ENCODE data around the gene CHI3L1.

DNA sequence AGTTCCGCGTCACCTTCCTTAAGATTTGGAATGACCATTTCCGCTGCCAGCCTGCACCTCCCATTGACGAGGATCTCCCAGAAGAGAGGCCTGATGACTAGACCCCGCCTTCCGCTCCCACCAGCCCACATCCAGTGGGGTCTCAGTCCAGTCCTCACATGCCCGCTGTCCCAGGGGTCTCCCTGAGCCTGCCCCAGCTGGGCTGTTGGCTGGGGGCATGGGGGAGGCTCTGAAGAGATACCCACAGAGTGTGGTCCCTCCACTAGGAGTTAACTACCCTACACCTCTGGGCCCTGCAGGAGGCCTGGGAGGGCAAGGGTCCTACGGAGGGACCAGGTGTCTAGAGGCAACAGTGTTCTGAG lies 20.7 kb downstream of the CHI3L1 start:
- TF ChIP-seq POLR2A (IDR thresholded peaks at IDR 0.05), result no peak
- TF ChIP-seq POLR2AphosphoS5 (IDR thresholded peaks at IDR 0.05), result no peak
- TF ChIP-seq, protein P1, sequence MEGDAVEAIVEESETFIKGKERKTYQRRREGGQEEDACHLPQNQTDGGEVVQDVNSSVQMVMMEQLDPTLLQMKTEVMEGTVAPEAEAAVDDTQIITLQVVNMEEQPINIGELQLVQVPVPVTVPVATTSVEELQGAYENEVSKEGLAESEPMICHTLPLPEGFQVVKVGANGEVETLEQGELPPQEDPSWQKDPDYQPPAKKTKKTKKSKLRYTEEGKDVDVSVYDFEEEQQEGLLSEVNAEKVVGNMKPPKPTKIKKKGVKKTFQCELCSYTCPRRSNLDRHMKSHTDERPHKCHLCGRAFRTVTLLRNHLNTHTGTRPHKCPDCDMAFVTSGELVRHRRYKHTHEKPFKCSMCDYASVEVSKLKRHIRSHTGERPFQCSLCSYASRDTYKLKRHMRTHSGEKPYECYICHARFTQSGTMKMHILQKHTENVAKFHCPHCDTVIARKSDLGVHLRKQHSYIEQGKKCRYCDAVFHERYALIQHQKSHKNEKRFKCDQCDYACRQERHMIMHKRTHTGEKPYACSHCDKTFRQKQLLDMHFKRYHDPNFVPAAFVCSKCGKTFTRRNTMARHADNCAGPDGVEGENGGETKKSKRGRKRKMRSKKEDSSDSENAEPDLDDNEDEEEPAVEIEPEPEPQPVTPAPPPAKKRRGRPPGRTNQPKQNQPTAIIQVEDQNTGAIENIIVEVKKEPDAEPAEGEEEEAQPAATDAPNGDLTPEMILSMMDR (IDR thresholded peaks at IDR 0.05), result no peak

All from transverse colon (tissue), 4 donors.